Ascending aorta (tissue), 2 donors: ENCODE measurements around the gene SMCO4. TPM values are rescaled to one million over a fixed set of nuclear protein-coding genes. Genes with fewer than 3 reads are reported as not detected.

Source experiments
- DNase-seq, 2 donors: peaks; one replicate each; pipeline ENCODE4 v3.0.0-alpha.2; 2019; ENCODE audit warnings: low spot score in 2 of 2
- H3K27ac ChIP-seq, 2 donors: fragments of 200-600 bp; sonication (generic); one replicate each; pipeline ENCODE4 v1.5.1; 2016 to 2017; ENCODE audit warnings: mild to moderate bottlenecking in 1 of 2
- H3K27me3 ChIP-seq: fragments of 200-600 bp; sonication (generic); one replicate; pipeline ENCODE4 v1.5.1; 2017
- H3K36me3 ChIP-seq, 2 donors: fragments of 200-600 bp; sonication (generic); one replicate each; pipeline ENCODE4 v1.5.1; 2016
- H3K4me1 ChIP-seq, 2 donors: fragments of 200-600 bp; sonication (generic); one replicate each; pipeline ENCODE4 v1.5.1; 2016 to 2017; ENCODE audit warnings: mild to moderate bottlenecking in 1 of 2
- H3K4me3 ChIP-seq, 2 donors: fragments of 200-600 bp; sonication (generic); one replicate each; pipeline ENCODE4 v1.5.1; 2016 to 2017; ENCODE audit warnings: mild to moderate bottlenecking in 1 of 2
- H3K9me3 ChIP-seq, 2 donors: fragments of 200-600 bp; sonication (generic); one replicate each; pipeline ENCODE4 v1.5.1; 2016
- intact Hi-C: fragments of 100-400 bp; cut with DNase I; formaldehyde crosslinking; loops from one replicate; pipeline ENCODE4 v1.15.1; 2023
- total RNA-seq: library from RNA; depleted of rRNA; stranded (reverse); fragments of >200 nt; gene quantifications from one replicate; pipeline ENCODE4 v1.1.0, GENCODE V29; 2016
- TF ChIP-seq, protein P1 (sequence below), 3 experiments: fragments of 200-600 bp in 2 of 3; fragments of 450-650 bp in 1 of 3; sonication (generic) in 2 of 3; IDR thresholded peaks; one replicate each; pipeline ENCODE4 v1.5.1; 2016 to 2019; ENCODE audit warnings: antibody characterized with exemption in 3 of 3, mild to moderate bottlenecking in 1 of 3, moderate library complexity in 1 of 3

Gene SMCO4
- total RNA-seq, 1 donor from 2014 or later = 89.2 TPM

DNA sequence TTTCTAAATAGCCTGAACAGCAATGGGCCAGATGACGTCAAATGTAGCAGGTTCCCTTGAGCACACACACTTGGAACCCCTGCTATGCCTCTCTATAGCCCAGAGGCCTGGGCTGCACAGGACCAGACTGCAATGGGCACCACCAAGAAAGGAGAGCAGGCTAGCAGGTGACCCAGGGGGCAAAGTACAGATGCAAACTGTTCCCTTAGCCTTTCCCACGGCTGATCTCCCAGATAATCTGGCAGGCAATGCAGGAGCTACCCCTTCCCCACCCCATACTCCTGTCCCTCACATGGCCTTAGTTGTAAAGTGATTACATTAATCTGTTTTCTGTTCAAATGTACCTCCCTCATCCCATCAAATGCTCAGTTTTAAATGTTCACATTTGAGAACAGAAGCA lies 41.3 kb downstream of the SMCO4 start:
- no peaks in the 10 kb centered on the region for H3K9me3 ChIP-seq
- H3K4me3 ChIP-seq = no peak overlapping the region
- H3K27ac ChIP-seq = no peak overlapping the region
- peaks cover 0 to 21% of the 10 kb centered on the region in 2 donors for H3K36me3 ChIP-seq
- no peaks in the 10 kb centered on the region for H3K4me1 ChIP-seq
- intact Hi-C loops = no loop called here
- no peak for DNase-seq
- TF ChIP-seq, protein P1, sequence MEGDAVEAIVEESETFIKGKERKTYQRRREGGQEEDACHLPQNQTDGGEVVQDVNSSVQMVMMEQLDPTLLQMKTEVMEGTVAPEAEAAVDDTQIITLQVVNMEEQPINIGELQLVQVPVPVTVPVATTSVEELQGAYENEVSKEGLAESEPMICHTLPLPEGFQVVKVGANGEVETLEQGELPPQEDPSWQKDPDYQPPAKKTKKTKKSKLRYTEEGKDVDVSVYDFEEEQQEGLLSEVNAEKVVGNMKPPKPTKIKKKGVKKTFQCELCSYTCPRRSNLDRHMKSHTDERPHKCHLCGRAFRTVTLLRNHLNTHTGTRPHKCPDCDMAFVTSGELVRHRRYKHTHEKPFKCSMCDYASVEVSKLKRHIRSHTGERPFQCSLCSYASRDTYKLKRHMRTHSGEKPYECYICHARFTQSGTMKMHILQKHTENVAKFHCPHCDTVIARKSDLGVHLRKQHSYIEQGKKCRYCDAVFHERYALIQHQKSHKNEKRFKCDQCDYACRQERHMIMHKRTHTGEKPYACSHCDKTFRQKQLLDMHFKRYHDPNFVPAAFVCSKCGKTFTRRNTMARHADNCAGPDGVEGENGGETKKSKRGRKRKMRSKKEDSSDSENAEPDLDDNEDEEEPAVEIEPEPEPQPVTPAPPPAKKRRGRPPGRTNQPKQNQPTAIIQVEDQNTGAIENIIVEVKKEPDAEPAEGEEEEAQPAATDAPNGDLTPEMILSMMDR (IDR thresholded peaks at IDR 0.05) = no peak
- H3K27me3 ChIP-seq = no peaks in the 10 kb centered on the region

DNA sequence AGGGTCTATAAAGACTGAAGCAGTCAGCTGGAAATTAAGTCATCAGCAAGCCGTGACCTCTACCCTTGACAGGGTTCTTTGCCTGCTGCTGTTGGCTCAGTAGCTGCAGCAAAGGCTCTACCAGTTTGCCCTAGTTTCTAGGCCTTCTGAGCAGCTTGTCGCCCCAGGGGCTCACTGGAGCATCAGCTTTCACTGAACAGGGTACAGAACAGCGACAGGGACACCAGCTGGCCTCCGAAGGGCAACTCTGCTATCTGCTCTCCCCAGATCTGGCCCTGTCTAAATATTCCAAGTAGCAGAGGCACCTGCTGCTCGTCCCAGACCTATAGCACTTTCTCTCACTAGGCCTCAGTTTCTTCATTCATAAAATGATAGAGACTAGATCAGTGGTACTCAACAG lies 42.4 kb downstream of the SMCO4 start:
- H3K27ac ChIP-seq = no peak overlapping the region
- H3K4me1 ChIP-seq = no peaks in the 10 kb centered on the region
- H3K36me3 ChIP-seq = peaks cover 0 to 23% of the 10 kb centered on the region in 2 donors
- intact Hi-C loops = no loop called here
- TF ChIP-seq, protein P1 (IDR thresholded peaks at IDR 0.05) = no peak
- DNase-seq = no peak
- H3K4me3 ChIP-seq = no peak overlapping the region
- H3K9me3 ChIP-seq = no peaks in the 10 kb centered on the region
- H3K27me3 ChIP-seq = no peaks in the 10 kb centered on the region

DNA sequence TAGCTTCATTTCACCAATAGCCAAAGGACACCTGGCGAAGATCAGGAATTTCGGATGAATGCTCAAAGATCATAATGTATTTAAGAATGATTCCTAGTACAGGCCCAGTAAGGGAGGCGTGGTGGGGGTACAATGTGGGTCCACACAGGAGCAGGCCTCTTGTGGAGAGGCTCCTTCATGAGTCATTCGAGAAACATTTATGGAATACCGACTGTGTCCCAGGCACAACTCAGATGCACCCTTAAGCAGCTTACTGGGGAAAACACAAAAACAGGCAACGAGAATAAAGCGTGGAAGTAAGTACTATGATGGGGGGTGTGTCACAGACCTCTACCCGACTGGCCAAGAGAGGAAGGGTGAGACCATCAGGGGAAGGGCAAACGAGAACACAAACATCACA lies 44.5 kb downstream of the SMCO4 start:
- H3K27me3 ChIP-seq = no peaks in the 10 kb centered on the region
- H3K4me1 ChIP-seq = no peaks in the 10 kb centered on the region
- H3K9me3 ChIP-seq = no peaks in the 10 kb centered on the region
- DNase-seq = no peak
- H3K4me3 ChIP-seq = no peak overlapping the region
- peaks cover 0 to 18% of the 10 kb centered on the region in 2 donors for H3K36me3 ChIP-seq
- no peak overlapping the region for H3K27ac ChIP-seq
- TF ChIP-seq, protein P1 (IDR thresholded peaks at IDR 0.05) = no peak
- intact Hi-C loops = no loop called here

DNA sequence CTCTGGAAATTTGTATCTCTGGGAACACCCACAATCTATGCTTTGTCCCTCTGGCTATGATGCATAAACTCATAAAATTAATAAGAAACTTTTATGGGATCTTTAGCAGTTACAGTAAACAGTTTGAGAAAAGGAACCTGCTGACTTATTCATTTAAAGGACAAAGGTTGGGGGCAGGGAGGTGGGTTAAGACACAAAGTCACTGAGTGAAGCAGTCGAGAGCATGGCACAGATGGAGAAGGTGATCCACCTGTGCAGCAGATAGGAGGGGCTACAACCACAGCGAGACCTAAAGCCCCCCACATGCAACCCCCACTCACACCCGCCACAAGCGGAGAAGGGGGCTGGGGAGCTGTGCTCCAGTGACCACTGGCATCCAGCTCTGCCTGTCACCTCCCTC lies 45.0 kb downstream of the SMCO4 start:
- TF ChIP-seq, protein P1 (IDR thresholded peaks at IDR 0.05) = no peak
- Histone ChIP-seq H3K4me1 (no peaks in the 10 kb centered on the region), H3K27me3 (no peaks in the 10 kb centered on the region), H3K4me3 (no peak overlapping the region), H3K36me3 (peaks cover 0 to 18% of the 10 kb centered on the region in 2 donors), H3K9me3 (no peaks in the 10 kb centered on the region), H3K27ac (no peak overlapping the region)
- no peak for DNase-seq
- intact Hi-C loops = no loop called here

DNA sequence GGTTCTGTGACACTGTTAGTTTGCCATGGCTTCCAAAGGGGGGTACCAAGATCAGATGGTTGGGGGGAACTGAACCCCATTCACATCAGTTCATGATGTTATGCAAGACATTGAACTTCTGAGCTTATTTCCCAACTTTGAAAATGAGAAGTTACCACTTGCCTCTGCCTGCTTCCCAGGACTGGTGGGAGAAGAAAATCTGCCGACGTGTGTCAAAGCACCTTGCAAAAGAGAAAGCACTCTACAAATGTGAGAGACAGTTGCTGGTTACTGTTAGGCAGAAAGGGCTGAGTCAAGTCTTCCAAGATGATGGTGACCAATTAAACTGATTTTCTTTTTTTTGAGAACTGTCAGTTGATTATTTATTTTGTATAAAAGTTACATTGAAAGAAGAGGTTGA lies 45.6 kb downstream of the SMCO4 start:
- intact Hi-C loops = no loop called here
- Histone ChIP-seq H3K36me3 (peaks cover 0 to 18% of the 10 kb centered on the region in 2 donors), H3K27me3 (no peaks in the 10 kb centered on the region), H3K4me1 (no peaks in the 10 kb centered on the region), H3K27ac (no peak overlapping the region), H3K9me3 (no peaks in the 10 kb centered on the region), H3K4me3 (no peak overlapping the region)
- TF ChIP-seq, protein P1 (IDR thresholded peaks at IDR 0.05) = no peak
- no peak for DNase-seq

DNA sequence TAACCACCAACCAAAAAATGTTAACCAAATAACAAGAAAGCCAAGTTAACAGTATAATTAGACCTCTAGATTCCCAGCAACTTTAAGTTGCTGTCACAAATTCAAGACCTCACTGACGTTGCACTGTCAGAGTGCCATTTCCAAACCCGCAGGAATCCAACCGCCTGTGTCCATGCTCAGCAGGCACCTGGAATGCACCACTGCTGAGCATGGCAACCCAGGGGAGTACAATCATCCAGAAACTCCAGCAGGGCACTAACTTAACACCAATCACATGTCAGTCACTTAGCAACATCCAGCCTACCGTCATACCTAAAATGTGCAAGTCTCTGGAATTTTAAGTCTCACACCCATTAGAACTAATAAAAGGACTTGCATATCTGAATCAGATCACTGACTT lies 48.8 kb downstream of the SMCO4 start:
- Histone ChIP-seq H3K4me3 (no peak overlapping the region), H3K9me3 (no peaks in the 10 kb centered on the region), H3K4me1 (no peaks in the 10 kb centered on the region), H3K27ac (no peak overlapping the region), H3K36me3 (peaks cover 0 to 18% of the 10 kb centered on the region in 2 donors), H3K27me3 (no peaks in the 10 kb centered on the region)
- intact Hi-C loops = no loop called here
- DNase-seq = no peak
- TF ChIP-seq, protein P1 (IDR thresholded peaks at IDR 0.05) = no peak
